Cardiac muscle cell (in vitro differentiated cells and primary cell): ENCODE measurements around the gene SACS. TPM values are rescaled to one million over a fixed set of nuclear protein-coding genes. Genes with fewer than 3 reads are reported as not detected.

Source experiments
- DNase-seq, 2 donors: peaks; one replicate each; pipeline versions ENCODE4 v3.0.0 to v3.0.0-alpha.2; 2010 to 2017; ENCODE audit warnings: low read depth in 1 of 2, low spot score in 1 of 2
- H3K27ac ChIP-seq: fragments of 200-600 bp; sonication (generic); 2 replicates; pipeline ENCODE4 v1.5.1; 2016
- H3K27me3 ChIP-seq: fragments of 200-600 bp; sonication (generic); 2 replicates; pipeline ENCODE4 v1.6.0; 2016; ENCODE audit warnings: control low read depth
- H3K36me3 ChIP-seq: fragments of 200-600 bp; sonication (generic); 2 replicates; pipeline ENCODE4 v1.5.1; 2016; ENCODE audit warnings: control low read depth
- H3K4me1 ChIP-seq: fragments of 200-600 bp; sonication (generic); 2 replicates; pipeline ENCODE4 v1.8.1; 2017; ENCODE audit warnings: low read depth, mild to moderate bottlenecking, mixed run types
- H3K4me3 ChIP-seq: fragments of 200-600 bp; sonication (generic); 2 replicates; pipeline ENCODE4 v1.5.1; 2016; ENCODE audit warnings: mild to moderate bottlenecking
- H3K9me3 ChIP-seq: fragments of 200-600 bp; sonication (generic); 2 replicates; pipeline ENCODE4 v1.5.1; 2017; ENCODE audit warnings: low read depth, mild to moderate bottlenecking, control low read depth
- CTCF ChIP-seq: IDR thresholded peaks from 2 replicates; pipeline ENCODE4 v1.5.1; 2012; ENCODE audit warnings: low read depth, mild to moderate bottlenecking, low read length
- polyA plus RNA-seq: library from polyadenylated mRNA; unstranded; fragments of >200 nt; fragmentation: Nextera tagmentation; extraction: Ambion mirVana; gene quantifications from 2 replicates; pipeline ENCODE4 v1.2.1, GENCODE V29; 2016
- total RNA-seq: library from RNA; depleted of rRNA; stranded (reverse); fragments of >200 nt; gene quantifications from 2 replicates; pipeline ENCODE4 v1.2.3, GENCODE V29; 2016

Gene SACS
- total and polyA plus RNA-seq, 2 experiments from 2014 or later: 5.1 to 34.9 TPM

GRCh38 chr13:23377983-23378632, 55.4 kb downstream of the SACS start:
- peak in 1 of 2 donors; percentile 92 for DNase-seq
- Histone ChIP-seq H3K4me1 (peaks cover 4% of the 10 kb centered on the region), H3K4me3 (no peak overlapping the region), H3K27me3 (no peaks in the 10 kb centered on the region), H3K27ac (no peak overlapping the region), H3K9me3 (no peaks in the 10 kb centered on the region), H3K36me3 (no peaks in the 10 kb centered on the region)
- TF ChIP-seq CTCF: no peak

GRCh38 chr13:23377579-23377978, 55.9 kb downstream of the SACS start:
- H3K4me1 ChIP-seq: peaks cover 4% of the 10 kb centered on the region
- no peaks in the 10 kb centered on the region for H3K27me3 ChIP-seq
- H3K4me3 ChIP-seq: no peak overlapping the region
- H3K36me3 ChIP-seq: no peaks in the 10 kb centered on the region
- H3K27ac ChIP-seq: no peak overlapping the region
- no peak for TF ChIP-seq CTCF
- no peak for DNase-seq
- H3K9me3 ChIP-seq: no peaks in the 10 kb centered on the region

GRCh38 chr13:23375001-23375971, 58.2 kb downstream of the SACS start:
- peak overlapping the region; percentile 97 for H3K4me3 ChIP-seq
- H3K9me3 ChIP-seq: no peaks in the 10 kb centered on the region
- TF ChIP-seq CTCF: no peak
- peak overlapping the region; percentile 50 for H3K27ac ChIP-seq
- peaks cover 7% of the 10 kb centered on the region for H3K36me3 ChIP-seq
- peaks cover 4% of the 10 kb centered on the region for H3K4me1 ChIP-seq
- H3K27me3 ChIP-seq: no peaks in the 10 kb centered on the region
- DNase-seq: peak; percentile 96 to 98

GRCh38 chr13:23372264-23372906, 61.1 kb downstream of the SACS start:
- peaks cover 20% of the 10 kb centered on the region for H3K36me3 ChIP-seq
- H3K27me3 ChIP-seq: no peaks in the 10 kb centered on the region
- no peaks in the 10 kb centered on the region for H3K9me3 ChIP-seq
- DNase-seq: peak in 1 of 2 donors; percentile 78
- no peak overlapping the region for H3K4me3 ChIP-seq
- TF ChIP-seq CTCF: no peak
- H3K4me1 ChIP-seq: peaks cover 4% of the 10 kb centered on the region
- no peak overlapping the region for H3K27ac ChIP-seq

- Histone ChIP-seq H3K9me3 (no peaks in the 10 kb centered on the region), H3K4me3 (no peak overlapping the region), H3K27ac (no peak overlapping the region), H3K36me3 (peaks cover 52% of the 10 kb centered on the region), H3K27me3 (no peaks in the 10 kb centered on the region), H3K4me1 (no peaks in the 10 kb centered on the region)
- no peak for DNase-seq
- TF ChIP-seq CTCF: no peak
Measured at GRCh38 chr13:23367907-23368306, 65.6 kb downstream of the SACS start.
